Panc1 (cell line): Measurements from ENCODE around the gene PSMD13. TPM values are rescaled to one million over a fixed set of nuclear protein-coding genes. Genes with fewer than 3 reads are reported as not detected.

ENCODE experiments used
- ATAC-seq: fragments of 200-7000 bp; cut with Tn5 transposase; 2 replicates; pipeline ENCODE4 v1.9.1; 2020; ENCODE audit warnings: mild to moderate bottlenecking, moderate library complexity
- BruUV-seq: library from RNA; stranded (reverse); fragments of 400-500 nt; replicated peaks from 2 replicates; lab custom pipeline; 2021; lab: Mats Ljungman, UMichigan
- CTCF ChIA-PET: fragments of 300-600 bp; sonication (Branson Sonifier 250); formaldehyde crosslinking; loops from one replicate; lab custom pipeline; 2022; ENCODE audit warnings: antibody characterized with exemption; lab: Charles Lee
- POLR2A ChIA-PET: fragments of 300-600 bp; sonication (Branson Sonifier 250); formaldehyde crosslinking; loops from one replicate; lab custom pipeline; 2022; ENCODE audit warnings: antibody characterized with exemption; lab: Charles Lee
- DNase-seq: peaks from one replicate; pipeline ENCODE4 v3.0.0-alpha.2; 2010; ENCODE audit warnings: low read depth, low spot score
- H3K27ac ChIP-seq: 2 replicates; pipeline ENCODE4 v1.5.1; 2011; ENCODE audit warnings: mild to moderate bottlenecking, low read length, inconsistent platforms
- H3K27me3 ChIP-seq: fragments of 200-500 bp; sonication (Bioruptor generic); 2 replicates; pipeline ENCODE4 v1.6.0; 2014; ENCODE audit warnings: low read length, inconsistent platforms; ENCODE audit not compliant: control insufficient read depth, insufficient read depth
- H3K36me3 ChIP-seq: fragments of 200-500 bp; sonication (Bioruptor generic); 2 replicates; pipeline ENCODE4 v1.5.1; 2014; ENCODE audit warnings: inconsistent platforms, mild to moderate bottlenecking, low read length, moderate library complexity; ENCODE audit not compliant: control insufficient read depth, insufficient read depth
- H3K4me1 ChIP-seq: 2 replicates; pipeline ENCODE4 v1.5.1; 2011; ENCODE audit warnings: inconsistent platforms, mild to moderate bottlenecking, low read length, moderate library complexity; ENCODE audit not compliant: control insufficient read depth, insufficient read depth
- H3K4me3 ChIP-seq, 2 experiments: 2 replicates each; pipeline ENCODE4 v1.5.1; 2011 to 2012; ENCODE audit warnings: low read depth in 2 of 2, low read length in 2 of 2, mild to moderate bottlenecking in 2 of 2, inconsistent platforms in 1 of 2, moderate library complexity in 1 of 2
- H3K9me3 ChIP-seq: fragments of 200-500 bp; sonication (Bioruptor generic); 2 replicates; pipeline ENCODE4 v1.5.1; 2014; ENCODE audit warnings: low read depth, mild to moderate bottlenecking, inconsistent platforms, low read length, moderate library complexity; ENCODE audit not compliant: control insufficient read depth, insufficient read depth
- POLR2AphosphoS5 ChIP-seq: IDR thresholded peaks from 2 replicates; pipeline ENCODE4 v1.6.1; 2012; ENCODE audit warnings: mild to moderate bottlenecking, low read depth, low read length, moderate library complexity
- SIN3A ChIP-seq: IDR thresholded peaks from 2 replicates; pipeline ENCODE4 v1.6.1; 2012; ENCODE audit warnings: low read depth, mild to moderate bottlenecking, low read length, moderate library complexity, borderline replicate concordance; ENCODE audit not compliant: insufficient read depth
- TCF7L2 ChIP-seq: IDR thresholded peaks from 2 replicates; pipeline ENCODE4 v1.6.1; 2011; ENCODE audit warnings: mild to moderate bottlenecking, low read depth, low read length, inconsistent platforms
- in situ Hi-C: cut with HindIII; loops from 2 replicates; pipeline ENCODE4 v1.10.0; 2016; ENCODE audit warnings: low sequenced_read_pairs, low pct_unique_long_range_greater_than_20kb
- intact Hi-C: fragments of 100-400 bp; cut with micrococcal nuclease; formaldehyde crosslinking; loops from one replicate; pipeline ENCODE4 v1.10.0; 2022; ENCODE audit not compliant: unreplicated experiment
- total RNA-seq: library from RNA; stranded (reverse); gene quantifications from one replicate; pipeline ENCODE4 v1.2.1, GENCODE V29; 2021; ENCODE audit not compliant: unreplicated experiment
- TF ChIP-seq, protein P1 (sequence below), 2 experiments: IDR thresholded peaks; 2 replicates each; pipeline ENCODE4 v1.6.1; 2011 to 2012; ENCODE audit warnings: low read depth in 2 of 2, control low read depth in 1 of 2, low read length in 1 of 2, mild to moderate bottlenecking in 1 of 2, moderate library complexity in 1 of 2; ENCODE audit not compliant: insufficient read depth in 1 of 2
- TF ChIP-seq, protein P2 (sequence below): fragments of 450-650 bp; IDR thresholded peaks from 2 replicates; pipeline ENCODE4 v1.5.1; 2017; ENCODE audit warnings: mild to moderate bottlenecking

The PSMD13 gene
- total RNA-seq, 1 experiment from 2014 or later = 271 TPM

DNA sequence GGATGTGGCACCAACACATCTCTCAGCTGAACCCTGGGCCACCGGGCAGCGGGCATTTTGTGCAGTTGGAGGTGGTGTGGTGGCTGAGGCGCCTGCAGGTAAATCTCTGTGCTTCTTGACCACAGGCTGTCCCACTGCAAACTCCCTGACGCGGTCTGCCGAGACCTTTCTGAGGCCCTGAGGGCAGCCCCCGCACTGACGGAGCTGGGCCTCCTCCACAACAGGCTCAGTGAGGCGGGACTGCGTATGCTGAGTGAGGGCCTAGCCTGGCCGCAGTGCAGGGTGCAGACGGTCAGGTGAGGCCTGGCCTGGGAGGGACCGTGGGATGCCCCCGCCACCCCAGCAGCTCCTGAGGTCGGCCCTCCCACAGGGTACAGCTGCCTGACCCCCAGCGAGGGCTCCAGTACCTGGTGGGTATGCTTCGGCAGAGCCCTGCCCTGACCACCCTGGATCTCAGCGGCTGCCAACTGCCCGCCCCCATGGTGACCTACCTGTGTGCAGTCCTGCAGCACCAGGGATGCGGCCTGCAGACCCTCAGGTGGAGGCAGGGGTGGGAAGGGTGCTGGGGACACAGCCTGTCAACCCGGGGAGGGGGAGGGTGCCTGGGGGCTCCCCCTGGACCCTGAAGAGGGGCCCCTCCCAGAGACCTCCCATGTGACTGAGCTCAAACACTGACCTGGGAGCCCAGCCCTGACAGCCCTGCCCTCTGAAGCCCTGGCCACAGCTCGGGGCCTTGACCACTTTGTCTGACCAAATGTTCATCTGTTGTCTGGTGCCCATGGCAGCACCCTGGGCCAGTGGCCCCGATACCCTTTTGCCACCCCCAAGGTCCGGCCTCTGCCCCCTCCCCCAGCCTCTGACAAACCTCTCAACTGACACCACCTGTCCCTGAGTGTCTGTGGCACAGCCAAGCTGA is 47.6 kb downstream of the PSMD13 start:
- no peak for TF ChIP-seq POLR2AphosphoS5
- TF ChIP-seq, protein P1, sequence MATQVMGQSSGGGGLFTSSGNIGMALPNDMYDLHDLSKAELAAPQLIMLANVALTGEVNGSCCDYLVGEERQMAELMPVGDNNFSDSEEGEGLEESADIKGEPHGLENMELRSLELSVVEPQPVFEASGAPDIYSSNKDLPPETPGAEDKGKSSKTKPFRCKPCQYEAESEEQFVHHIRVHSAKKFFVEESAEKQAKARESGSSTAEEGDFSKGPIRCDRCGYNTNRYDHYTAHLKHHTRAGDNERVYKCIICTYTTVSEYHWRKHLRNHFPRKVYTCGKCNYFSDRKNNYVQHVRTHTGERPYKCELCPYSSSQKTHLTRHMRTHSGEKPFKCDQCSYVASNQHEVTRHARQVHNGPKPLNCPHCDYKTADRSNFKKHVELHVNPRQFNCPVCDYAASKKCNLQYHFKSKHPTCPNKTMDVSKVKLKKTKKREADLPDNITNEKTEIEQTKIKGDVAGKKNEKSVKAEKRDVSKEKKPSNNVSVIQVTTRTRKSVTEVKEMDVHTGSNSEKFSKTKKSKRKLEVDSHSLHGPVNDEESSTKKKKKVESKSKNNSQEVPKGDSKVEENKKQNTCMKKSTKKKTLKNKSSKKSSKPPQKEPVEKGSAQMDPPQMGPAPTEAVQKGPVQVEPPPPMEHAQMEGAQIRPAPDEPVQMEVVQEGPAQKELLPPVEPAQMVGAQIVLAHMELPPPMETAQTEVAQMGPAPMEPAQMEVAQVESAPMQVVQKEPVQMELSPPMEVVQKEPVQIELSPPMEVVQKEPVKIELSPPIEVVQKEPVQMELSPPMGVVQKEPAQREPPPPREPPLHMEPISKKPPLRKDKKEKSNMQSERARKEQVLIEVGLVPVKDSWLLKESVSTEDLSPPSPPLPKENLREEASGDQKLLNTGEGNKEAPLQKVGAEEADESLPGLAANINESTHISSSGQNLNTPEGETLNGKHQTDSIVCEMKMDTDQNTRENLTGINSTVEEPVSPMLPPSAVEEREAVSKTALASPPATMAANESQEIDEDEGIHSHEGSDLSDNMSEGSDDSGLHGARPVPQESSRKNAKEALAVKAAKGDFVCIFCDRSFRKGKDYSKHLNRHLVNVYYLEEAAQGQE (IDR thresholded peaks at IDR 0.05; ENCODE audit: insufficient read depth in 1 of 2, low read depth in 2 of 2, low read length in 1 of 2) = 0 out of 4 replicates have a peak, but pooled peaks of 1 of the 2 experiments have one; percentile 14
- TF ChIP-seq, protein P2, sequence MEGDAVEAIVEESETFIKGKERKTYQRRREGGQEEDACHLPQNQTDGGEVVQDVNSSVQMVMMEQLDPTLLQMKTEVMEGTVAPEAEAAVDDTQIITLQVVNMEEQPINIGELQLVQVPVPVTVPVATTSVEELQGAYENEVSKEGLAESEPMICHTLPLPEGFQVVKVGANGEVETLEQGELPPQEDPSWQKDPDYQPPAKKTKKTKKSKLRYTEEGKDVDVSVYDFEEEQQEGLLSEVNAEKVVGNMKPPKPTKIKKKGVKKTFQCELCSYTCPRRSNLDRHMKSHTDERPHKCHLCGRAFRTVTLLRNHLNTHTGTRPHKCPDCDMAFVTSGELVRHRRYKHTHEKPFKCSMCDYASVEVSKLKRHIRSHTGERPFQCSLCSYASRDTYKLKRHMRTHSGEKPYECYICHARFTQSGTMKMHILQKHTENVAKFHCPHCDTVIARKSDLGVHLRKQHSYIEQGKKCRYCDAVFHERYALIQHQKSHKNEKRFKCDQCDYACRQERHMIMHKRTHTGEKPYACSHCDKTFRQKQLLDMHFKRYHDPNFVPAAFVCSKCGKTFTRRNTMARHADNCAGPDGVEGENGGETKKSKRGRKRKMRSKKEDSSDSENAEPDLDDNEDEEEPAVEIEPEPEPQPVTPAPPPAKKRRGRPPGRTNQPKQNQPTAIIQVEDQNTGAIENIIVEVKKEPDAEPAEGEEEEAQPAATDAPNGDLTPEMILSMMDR = no peak
- no peaks in the 10 kb centered on the region for H3K9me3 ChIP-seq
- intact Hi-C loops (no loop called here), in situ Hi-C loops (no loop called here)
- H3K27ac ChIP-seq = no peak overlapping the region
- no peak overlapping the region for H3K4me3 ChIP-seq
- ChIA-PET CTCF (interaction anchor here (0.6 kb wide), 1 partner anchor 252 kb away, joined by 3 read pairs; no protein-coding TSS in a partner anchor), POLR2A (interaction anchor here (0.6 kb wide), 1 partner anchor 791 kb away, joined by 3 read pairs; no protein-coding TSS in a partner anchor)
- ATAC-seq = no peak
- DNase-seq = no peak
- no peaks in the 10 kb centered on the region for H3K36me3 ChIP-seq
- H3K27me3 ChIP-seq = peaks cover 3% of the 10 kb centered on the region
- peaks cover 20% of the 10 kb centered on the region; the same call in 1 of the 2 replicates for H3K4me1 ChIP-seq
- no TSS peak for BruUV-seq

DNA sequence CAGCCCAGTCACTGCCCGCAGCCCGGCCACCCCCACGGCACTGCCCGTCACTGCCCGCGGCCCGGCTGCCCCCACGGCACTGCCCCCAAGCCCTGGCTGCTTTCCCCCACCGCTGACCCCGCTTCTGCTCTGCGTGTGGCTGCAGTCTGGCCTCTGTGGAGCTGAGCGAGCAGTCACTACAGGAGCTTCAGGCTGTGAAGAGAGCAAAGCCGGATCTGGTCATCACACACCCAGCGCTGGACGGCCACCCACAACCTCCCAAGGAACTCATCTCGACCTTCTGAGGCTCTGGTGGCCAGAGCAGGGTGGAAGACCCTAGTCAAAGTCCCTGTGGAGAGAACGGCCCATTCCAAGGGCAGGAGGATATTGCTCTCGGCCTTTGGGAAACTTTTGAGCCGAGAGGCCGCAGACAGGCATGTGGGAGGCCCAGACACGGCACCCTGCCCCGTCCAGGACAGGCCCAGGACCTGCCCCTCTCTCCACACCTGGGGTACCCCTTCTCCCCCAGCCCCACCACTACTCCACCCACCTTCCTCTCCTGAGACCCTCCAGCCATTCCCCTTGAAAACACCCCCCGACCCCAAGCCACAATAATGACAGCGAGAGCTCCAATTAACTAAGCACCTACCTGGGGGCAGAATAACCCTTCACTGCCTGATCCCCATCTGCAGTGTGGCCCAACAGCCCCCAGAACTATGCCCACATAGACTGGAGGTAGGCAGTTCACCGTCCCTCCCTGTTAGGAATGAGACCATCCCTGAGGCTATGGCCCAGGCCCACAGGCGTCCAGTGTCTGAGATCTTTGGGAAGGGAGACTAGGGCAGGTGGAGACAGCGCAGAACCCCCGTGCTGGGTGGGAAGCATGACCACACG is 48.5 kb downstream of the PSMD13 start:
- intact Hi-C loops = no loop called here
- Histone ChIP-seq H3K4me1 (peaks cover 20% of the 10 kb centered on the region), H3K27ac (no peak overlapping the region), H3K9me3 (no peaks in the 10 kb centered on the region), H3K4me3 (no peak overlapping the region), H3K36me3 (no peaks in the 10 kb centered on the region), H3K27me3 (peaks cover 3% of the 10 kb centered on the region)
- no TSS peak for BruUV-seq
- DNase-seq (no peak), ATAC-seq (no peak)
- TF ChIP-seq, protein P1 (IDR thresholded peaks at IDR 0.05; ENCODE audit: insufficient read depth in 1 of 2, low read depth in 2 of 2, low read length in 1 of 2) = no peak
- TF ChIP-seq TCF7L2 (no peak), POLR2AphosphoS5 (no peak), SIN3A (no peak)
- TF ChIP-seq, protein P2 = no peak
- ChIA-PET CTCF (no interaction called here), POLR2A (no interaction called here)
- in situ Hi-C loops = no loop called here
